HTERT RPE-1 (cell line): ENCODE results near the gene RINL.
"Not testable (repeated sequence)": the region's sequence is repeated elsewhere in the genome, so short reads cannot be mapped to it uniquely, and the experiment has no call there.

Experiments
- in situ Hi-C: fragments of 300-500 bp; cut with MboI; formaldehyde crosslinking; loops from 4 replicates; pipeline ENCODE4 v1.14.3; 2020; ENCODE audit warnings: low sequenced_read_pairs

Gene RINL

DNA sequence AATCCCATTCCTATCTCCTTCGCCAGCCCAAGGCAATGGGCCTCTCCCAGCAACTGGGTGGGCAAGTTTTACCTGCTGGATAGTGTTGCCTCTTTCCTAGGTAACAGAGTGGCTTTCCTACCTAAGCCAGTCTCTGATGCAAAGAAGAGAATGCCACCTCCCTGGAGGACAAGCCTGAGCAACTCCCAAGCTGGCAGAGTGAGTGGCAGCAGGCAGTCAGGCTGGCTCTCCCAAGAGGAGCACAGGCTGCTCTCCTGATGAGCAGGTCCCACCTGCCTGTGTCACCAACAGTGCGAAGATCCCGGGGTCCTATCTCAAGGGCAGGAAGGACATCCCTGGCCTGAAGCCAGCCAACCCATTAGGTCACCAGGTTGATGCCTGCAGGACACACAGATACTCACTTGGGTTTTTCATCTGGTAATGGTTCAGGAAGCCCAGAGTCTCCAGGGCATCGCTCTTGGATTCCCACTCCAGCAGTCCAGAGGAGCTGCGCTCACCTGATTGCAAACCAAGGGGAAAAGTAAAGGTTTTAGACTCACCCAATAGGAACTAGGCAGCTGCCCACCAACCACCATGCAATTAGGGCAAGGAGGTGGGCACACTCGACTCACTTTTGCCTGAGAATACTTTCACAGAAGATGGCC lies 41.0 kb downstream of the RINL start:
- in situ Hi-C loops: no loop called here

DNA sequence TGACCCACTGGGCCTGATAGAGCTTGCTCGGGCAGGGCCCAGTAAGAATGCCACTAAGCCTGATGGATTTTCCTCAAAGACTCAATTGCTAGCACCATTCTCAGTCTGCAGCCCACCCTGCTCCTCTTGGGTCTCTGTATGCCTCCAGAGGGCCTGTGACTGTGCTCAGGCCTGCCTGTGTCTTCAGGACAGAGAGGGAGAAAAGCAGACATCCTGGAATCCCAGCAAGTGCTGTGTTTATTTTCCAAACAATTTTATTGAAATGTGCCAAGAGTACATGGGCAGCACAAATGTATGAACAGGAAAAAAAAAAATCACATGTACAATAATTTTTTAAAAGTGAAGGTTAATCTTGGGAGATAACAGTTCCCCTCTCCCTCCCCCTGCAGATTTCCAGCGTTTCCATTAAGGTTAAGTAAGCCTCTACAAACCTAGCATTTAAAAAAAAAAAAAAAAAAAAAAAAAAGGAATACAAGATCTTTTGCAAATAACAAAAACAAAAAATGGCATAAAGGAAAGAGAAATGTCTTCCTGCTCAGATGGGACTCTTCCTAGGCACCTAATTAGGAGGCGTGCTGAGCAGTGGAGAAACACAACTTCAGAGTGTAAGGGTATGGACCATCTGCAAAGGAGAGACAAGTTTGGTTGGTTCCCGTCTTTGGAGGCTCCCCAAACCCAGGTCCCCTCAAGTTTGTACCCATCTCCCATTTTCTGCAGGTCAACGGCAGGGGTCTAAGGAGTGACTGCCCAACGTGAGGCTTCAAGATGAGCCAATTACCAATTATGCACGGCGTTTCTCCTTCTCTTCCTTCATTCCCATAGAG lies 41.7 kb downstream of the RINL start:
- in situ Hi-C loops: no loop called here

DNA sequence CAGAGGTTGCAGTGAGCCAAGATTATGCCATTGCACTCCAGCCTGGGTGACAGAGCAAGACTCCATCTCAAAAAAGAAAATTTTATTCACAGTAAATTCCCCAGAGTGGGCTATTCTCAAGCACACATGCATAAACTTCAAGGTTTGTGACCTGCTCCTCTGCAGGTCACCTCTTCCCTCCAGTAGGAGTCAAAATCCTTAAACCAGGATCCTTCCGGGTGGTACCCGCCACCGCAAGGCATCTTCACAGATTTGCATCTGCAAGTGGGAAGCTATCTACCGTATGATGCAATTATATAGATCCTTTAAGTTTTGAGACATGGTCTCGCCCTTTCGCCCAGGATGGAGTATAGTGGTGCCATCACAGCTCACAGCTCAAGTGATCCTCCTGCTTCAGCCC lies 43.5 kb downstream of the RINL start:
- in situ Hi-C loops: no loop called here

DNA sequence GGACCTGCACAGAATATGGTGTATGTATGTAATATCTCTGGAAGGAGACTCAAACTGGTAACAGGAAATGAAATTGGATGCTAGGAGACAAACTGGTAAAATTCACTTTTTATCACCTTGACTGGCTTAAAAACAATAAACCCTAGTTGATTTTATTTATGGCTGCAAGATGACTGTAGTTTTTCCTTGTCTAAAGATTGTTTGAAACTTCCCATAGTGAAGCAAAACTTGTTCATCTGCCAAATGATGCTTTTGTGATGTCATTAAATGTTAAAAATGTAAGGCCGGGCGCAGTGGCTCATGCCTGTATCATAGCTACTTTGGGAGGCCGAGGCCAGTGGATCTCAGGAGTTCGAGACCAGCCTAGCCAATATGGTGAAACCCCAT lies 44.0 kb downstream of the RINL start:
- in situ Hi-C loops: no loop called here

DNA sequence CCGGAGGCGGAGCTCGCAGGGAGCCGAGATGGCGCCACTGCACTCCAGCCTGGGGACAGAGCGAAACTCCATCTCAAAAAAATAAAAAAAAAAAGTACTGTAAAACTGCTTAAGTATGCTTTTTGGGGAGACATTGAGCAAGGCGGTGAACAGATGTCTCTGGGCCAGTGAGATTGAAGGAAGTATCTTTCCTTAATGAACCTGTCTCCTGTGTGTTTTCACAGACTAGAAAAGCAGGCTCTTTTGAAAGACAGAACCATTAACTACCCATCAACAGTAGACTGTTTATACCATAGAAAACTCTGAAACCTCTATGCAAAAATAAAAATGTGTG lies 45.0 kb downstream of the RINL start:
- in situ Hi-C loops: no loop called here

DNA sequence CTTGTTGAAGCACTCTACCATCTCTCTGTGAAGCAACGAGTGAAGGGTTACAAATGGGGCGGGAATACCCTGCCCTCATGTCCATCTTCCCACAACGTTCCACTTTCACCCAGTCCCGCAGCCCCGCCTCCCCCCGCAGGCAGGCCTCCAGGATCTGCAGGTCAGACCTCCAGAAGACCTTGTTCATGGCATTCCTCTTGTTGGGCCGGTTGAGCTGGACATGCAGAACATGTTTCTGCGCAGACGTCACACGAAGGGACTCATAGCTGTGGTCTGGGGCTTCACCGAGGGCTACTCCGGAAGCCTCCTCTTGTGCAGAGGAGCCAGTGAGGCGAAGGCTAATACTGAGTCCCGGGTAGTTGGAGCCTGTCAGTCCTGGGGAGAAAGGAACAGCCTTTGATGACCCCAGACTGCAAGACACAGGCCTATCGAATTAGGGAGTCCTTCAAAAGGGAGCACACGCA lies 46.9 kb downstream of the RINL start:
- in situ Hi-C loops: no loop called here

DNA sequence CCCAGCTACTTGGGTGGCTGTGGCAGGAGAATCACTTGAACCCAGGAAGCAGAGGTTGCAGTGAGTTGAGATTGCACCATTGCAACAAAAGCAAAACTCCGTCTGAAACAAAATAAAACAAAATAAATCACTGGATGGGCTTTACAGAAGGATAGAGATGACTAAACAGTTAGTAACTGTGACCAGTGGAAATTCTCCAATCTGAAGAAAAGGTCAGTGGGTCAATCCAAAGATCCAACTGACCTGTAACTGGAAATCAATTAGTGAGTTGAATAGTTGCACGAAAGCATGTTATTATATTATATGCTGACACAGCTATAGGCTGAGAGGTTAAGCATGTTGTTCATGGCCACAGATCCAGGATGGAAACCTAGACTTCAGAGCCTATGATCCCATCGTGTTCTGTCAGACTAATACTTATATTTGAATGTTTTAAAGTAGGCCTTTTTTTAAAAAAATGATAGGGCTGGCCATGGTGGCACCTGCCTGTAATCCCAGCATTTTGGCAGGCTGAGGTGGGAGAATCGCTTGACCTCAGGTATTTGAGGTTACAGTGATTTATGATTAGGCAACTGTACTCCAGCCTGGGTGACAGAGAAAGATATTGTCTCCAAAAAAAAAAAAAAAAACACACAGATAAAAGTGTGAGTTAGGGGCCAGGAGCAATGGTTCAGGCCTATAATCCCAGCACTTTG lies 47.9 kb downstream of the RINL start:
- in situ Hi-C loops: no loop called here

DNA sequence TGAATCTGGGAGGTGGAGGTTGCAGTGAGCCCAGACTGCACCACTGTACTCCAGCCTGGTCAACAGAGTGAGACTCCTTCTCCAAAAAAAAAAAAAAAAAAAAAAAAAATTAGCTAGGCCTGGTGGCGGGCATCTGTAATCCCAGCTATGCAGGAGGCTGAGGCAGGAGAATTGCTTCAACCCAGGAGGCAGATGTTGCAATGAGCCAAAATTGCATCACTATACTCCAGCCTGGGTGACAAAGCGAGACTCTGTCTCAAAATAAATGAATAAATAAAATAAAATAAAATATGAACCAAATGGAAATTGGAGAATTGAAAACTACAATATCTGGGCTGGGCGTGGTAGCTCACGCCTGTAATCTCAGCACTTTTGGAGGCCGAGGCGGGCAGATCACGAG lies 48.9 kb downstream of the RINL start:
- in situ Hi-C loops: not testable (repeated sequence)

DNA sequence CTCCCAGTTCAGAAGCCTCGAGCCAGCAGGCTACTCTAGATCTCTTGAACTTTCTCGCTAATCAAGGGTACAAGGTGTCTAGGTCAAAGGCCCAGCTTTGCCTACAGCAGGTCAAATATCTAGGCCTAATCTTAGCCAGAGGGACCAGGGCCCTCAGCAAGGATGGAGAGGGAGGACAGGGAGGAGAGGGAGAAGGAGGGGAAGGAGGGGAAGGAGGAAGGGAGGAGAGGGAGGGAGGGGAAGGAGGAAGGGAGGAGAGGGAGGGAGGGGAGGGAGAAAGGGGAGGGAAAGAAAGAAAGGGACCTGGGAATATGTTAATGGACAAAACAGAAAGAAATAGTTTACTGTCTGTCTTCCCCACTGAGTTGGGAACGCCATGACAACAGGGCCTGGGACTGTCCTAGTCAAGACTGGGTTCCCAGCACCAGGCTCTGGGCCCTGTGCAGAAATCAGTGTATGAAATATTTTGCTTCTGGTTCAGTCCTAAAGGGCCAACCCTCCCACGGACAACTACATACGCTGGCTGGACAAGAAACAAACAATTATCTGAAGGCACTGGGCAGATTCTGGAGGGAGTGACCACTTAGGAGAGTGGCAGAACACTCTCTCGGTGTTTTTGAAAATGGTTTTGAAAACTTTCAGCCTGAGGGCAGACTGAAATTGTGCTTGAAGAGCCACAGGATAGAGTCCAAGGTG lies 51.1 kb downstream of the RINL start:
- in situ Hi-C loops: no loop called here

DNA sequence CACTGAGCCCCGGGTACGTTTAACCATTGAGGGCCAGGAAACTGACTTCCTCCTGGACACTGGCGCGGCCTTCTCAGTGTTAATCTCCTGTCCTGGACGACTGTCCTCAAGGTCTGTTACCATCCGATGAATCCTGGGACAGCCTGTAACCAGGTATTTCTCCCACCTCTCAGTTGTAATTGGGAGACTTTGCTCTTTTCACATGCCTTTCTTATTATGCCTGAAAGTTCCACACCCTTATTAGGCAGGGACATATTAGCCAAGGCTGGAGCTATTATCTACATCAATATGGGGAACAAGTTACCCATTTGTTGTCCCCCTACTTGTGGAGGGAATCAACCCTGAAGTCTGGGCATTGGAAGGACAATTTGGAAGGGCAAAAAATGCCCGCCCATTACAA lies 52.1 kb downstream of the RINL start:
- in situ Hi-C loops: not testable (repeated sequence)

DNA sequence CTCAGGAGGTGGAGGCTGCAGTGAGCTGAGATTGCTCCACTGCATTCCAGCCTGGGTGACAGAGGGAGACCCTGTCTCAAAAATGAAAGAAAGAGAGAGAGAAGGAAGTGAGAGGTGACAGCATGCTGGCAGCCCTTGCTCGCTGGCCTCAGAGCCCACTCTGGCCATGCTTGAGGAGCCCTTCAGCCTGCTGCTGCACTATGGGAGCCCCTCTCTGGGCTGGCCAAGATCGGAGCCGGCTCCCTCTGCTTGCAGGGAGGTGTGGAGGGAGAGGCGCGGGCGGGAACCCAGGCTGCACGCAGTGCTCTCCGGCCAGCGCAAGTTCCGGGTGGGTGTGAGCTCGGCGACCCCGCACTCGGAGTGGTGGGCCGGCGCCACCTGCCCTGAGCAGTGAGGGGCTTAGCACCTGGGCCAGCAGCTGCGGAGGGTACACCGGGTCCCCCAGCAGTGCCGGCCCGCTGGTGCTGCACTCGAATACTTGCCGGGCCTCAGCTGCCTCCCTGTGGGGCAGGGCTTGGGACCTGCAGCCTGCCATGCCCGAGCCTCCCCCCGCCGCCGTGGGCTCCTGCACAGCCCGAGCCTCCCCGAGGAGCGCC lies 56.7 kb downstream of the RINL start:
- in situ Hi-C loops: not testable (repeated sequence)

DNA sequence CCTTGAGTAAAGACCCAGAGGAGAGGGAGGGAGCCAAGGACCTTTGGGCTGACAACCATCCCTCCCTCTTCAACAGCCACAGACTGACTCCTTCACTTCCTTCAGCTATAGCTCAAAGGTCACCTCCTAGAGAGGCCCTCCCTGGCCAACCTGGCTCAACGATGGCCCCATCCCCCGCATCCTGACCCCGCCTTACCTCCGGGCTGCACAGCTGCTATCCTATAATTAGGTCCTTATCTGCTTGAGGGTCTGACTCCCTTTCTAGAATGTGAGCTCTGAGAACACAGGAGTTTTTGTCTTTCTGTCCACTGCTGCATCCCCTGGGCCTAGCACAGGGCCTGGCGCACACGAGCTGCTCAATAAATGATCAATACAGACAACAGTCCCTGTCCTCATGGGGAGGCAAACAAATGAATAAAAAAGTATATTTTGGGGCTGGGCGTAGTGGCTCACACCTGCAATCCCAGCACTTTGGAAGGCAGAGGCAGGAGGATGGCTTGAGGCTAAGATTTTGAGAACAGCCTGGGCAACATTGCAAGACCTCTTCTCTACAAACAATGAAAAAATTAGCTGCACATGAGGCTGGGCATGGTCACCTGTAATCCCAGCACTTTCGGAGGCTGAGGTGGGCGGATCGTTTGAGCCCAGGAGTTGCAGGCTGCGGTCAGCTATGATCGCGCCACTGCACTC lies 58.7 kb downstream of the RINL start:
- in situ Hi-C loops: no loop called here
